ENCODE results near the gene KIF3C.
"Not testable (repeated sequence)": the region's sequence is repeated elsewhere in the genome, so short reads cannot be mapped to it uniquely, and the experiment has no call there.

The KIF3C gene

GRCh38 chr2:25958611-25959010 lies 23.7 kb downstream of the KIF3C start:
- FAIRE-seq: not testable (repeated sequence)

GRCh38 chr2:25957743-25958142 lies 24.6 kb downstream of the KIF3C start:
- FAIRE-seq: no peak

- FAIRE-seq: no peak
Observed at GRCh38 chr2:25955869-25956535, 26.3 kb downstream of the KIF3C start.

GRCh38 chr2:25955036-25955435 lies 27.3 kb downstream of the KIF3C start:
- FAIRE-seq: no peak

- FAIRE-seq: no peak
Observed at GRCh38 chr2:25954199-25954752, 28.0 kb downstream of the KIF3C start.

GRCh38 chr2:25951071-25951547 lies 31.2 kb downstream of the KIF3C start:
- FAIRE-seq: peak; percentile 76

- no peak for FAIRE-seq
Observed at GRCh38 chr2:25948437-25948836, 33.9 kb downstream of the KIF3C start.

- no peak for FAIRE-seq
Observed at GRCh38 chr2:25941042-25941441, 41.3 kb downstream of the KIF3C start.

- FAIRE-seq: no peak
Observed at GRCh38 chr2:25939257-25939668, 43.0 kb downstream of the KIF3C start.

- FAIRE-seq: no peak
Observed at GRCh38 chr2:25938345-25938744, 44.0 kb downstream of the KIF3C start.

- no peak for FAIRE-seq
Observed at GRCh38 chr2:25936889-25937545, 45.3 kb downstream of the KIF3C start.

GRCh38 chr2:25933622-25934021 lies 48.7 kb downstream of the KIF3C start:
- FAIRE-seq: no peak

- FAIRE-seq: no peak
Observed at GRCh38 chr2:25929789-25930473, 52.4 kb downstream of the KIF3C start.

- no peak for FAIRE-seq
Observed at GRCh38 chr2:25928668-25929067, 53.6 kb downstream of the KIF3C start.

- FAIRE-seq: no peak
Observed at GRCh38 chr2:25926984-25927756, 55.1 kb downstream of the KIF3C start.

- no peak for FAIRE-seq
Observed at GRCh38 chr2:25922501-25922900, 59.8 kb downstream of the KIF3C start.

- FAIRE-seq: no peak
Observed at GRCh38 chr2:25920786-25921415, 61.4 kb downstream of the KIF3C start.

GRCh38 chr2:25920336-25920735 lies 62.0 kb downstream of the KIF3C start:
- no peak for FAIRE-seq

GRCh38 chr2:25917832-25918231 lies 64.5 kb downstream of the KIF3C start:
- FAIRE-seq: no peak

GRCh38 chr2:25917411-25917810 lies 64.9 kb downstream of the KIF3C start:
- FAIRE-seq: not testable (repeated sequence)

GRCh38 chr2:25915944-25916772 lies 66.1 kb downstream of the KIF3C start:
- not testable (repeated sequence) for FAIRE-seq
